Measurements from ENCODE around the gene SCLT1. TPM values are rescaled to one million over a fixed set of nuclear protein-coding genes. Genes with fewer than 3 reads are reported as not detected.

The SCLT1 gene
- total RNA-seq, 1 experiment from 2014 or later = 14.3 TPM

DNA sequence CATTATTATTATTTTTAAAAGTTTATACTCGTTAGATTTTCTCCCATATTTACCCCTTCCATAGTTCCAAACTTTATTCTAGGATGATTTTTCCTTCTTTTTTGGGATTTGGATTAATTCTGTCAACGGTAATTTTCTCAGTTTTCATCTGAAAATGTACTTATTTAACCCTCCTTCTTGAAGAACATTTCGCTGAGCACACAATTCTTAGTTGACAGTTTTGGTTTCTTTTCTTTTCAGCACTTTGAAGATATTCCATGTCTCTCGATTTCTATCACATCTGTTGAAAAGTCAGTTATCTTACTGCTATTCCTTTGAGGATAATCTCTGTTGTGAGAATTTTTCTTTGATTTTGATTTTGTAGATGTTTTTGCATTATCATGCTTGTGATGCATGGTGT, 85.2 kb downstream of the SCLT1 start (continued):
- TF ChIP-seq ESRRA (CRISPR knock-in tag; IDR thresholded peaks at IDR 0.05; ENCODE audit: borderline replicate concordance) (no peak), CREB1 (CRISPR knock-in tag; IDR thresholded peaks at IDR 0.05) (no peak), NR2C2 (CRISPR knock-in tag; IDR thresholded peaks at IDR 0.05) (no peak), ZNF232 (CRISPR knock-in tag; IDR thresholded peaks at IDR 0.05) (no peak), PRDM15 (CRISPR knock-in tag; IDR thresholded peaks at IDR 0.05) (no peak), SMAD3 (CRISPR knock-in tag; IDR thresholded peaks at IDR 0.05; ENCODE audit: borderline replicate concordance) (no peak)

GRCh38 chr4:128986908-128987307, 106.4 kb downstream of the SCLT1 start:
- no peak overlapping the region for H3K4me3 Mint-ChIP-seq
- no peaks in the 10 kb centered on the region for H3K36me3 Mint-ChIP-seq
- H3K27me3 Mint-ChIP-seq (ENCODE audit: low read depth) = no peaks in the 10 kb centered on the region
- H3K4me1 Mint-ChIP-seq = no peaks in the 10 kb centered on the region
- no peaks in the 10 kb centered on the region for H3K9me3 Mint-ChIP-seq
- ChIA-PET CTCF (no interaction called here), POLR2A (no interaction called here)
- ATAC-seq (no peak), DNase-seq (ENCODE audit: low spot score) (no peak)
- TF ChIP-seq NR3C1 (CRISPR knock-in tag; conservative IDR thresholded peaks at IDR 0.05; ENCODE audit: low read depth) (no peak), ESRRA (CRISPR knock-in tag; IDR thresholded peaks at IDR 0.05; ENCODE audit: borderline replicate concordance) (no peak), CBFB (CRISPR knock-in tag; IDR thresholded peaks at IDR 0.05; ENCODE audit: low read depth) (no peak), OVOL2 (CRISPR knock-in tag; IDR thresholded peaks at IDR 0.05; ENCODE audit: borderline replicate concordance) (no peak), ZNF232 (CRISPR knock-in tag; IDR thresholded peaks at IDR 0.05) (no peak), NR1H2 (CRISPR knock-in tag; IDR thresholded peaks at IDR 0.05) (no peak), PRRX2 (CRISPR knock-in tag; IDR thresholded peaks at IDR 0.05) (no peak), ZNF317 (CRISPR knock-in tag; IDR thresholded peaks at IDR 0.05; ENCODE audit: borderline replicate concordance, low read depth) (no peak), E2F4 (CRISPR knock-in tag; IDR thresholded peaks at IDR 0.05; ENCODE audit: borderline replicate concordance, low read depth) (no peak)
- TF ChIP-seq, protein P1, sequence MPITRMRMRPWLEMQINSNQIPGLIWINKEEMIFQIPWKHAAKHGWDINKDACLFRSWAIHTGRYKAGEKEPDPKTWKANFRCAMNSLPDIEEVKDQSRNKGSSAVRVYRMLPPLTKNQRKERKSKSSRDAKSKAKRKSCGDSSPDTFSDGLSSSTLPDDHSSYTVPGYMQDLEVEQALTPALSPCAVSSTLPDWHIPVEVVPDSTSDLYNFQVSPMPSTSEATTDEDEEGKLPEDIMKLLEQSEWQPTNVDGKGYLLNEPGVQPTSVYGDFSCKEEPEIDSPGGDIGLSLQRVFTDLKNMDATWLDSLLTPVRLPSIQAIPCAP (CRISPR knock-in tag; IDR thresholded peaks at IDR 0.05) = no peak
- no peak overlapping the region for H3K27ac Mint-ChIP-seq

DNA sequence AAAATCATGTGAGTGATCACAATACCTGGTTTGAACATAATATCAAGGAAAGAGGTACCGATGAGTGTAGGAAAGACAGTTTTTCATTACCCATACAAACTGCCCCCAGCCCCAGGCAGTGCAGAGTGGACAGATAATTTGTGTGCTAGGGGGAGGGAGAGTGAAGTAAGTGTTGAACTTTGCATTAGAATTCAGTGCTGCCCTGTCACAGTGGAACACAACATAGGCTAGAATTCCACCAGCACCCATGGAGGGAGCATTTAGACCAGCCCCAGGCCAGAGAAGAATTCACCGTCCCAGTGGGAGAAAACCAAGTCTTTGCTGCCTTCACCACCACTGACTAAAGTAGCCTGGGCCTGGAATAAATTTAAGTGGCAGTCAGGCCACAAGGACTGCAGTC, 107.3 kb downstream of the SCLT1 start:
- CTCF ChIA-PET = no interaction called here
- no peaks in the 10 kb centered on the region for H3K27me3 Mint-ChIP-seq (ENCODE audit: low read depth)
- H3K4me3 Mint-ChIP-seq = no peak overlapping the region
- H3K4me1 Mint-ChIP-seq = no peaks in the 10 kb centered on the region
- no peak overlapping the region for H3K27ac Mint-ChIP-seq
- H3K9me3 Mint-ChIP-seq = no peaks in the 10 kb centered on the region
- no peaks in the 10 kb centered on the region for H3K36me3 Mint-ChIP-seq
- POLR2A ChIA-PET = no interaction called here
- ATAC-seq (peak; percentile 58), DNase-seq (ENCODE audit: low spot score) (no peak)
- no peak for TF ChIP-seq SMAD4 (CRISPR knock-in tag; IDR thresholded peaks at IDR 0.05)
- TF ChIP-seq ETV6 (CRISPR knock-in tag; IDR thresholded peaks at IDR 0.05) = no peak
- TF ChIP-seq TCF7 (CRISPR knock-in tag; IDR thresholded peaks at IDR 0.05; ENCODE audit: low read depth) = no peak
- TF ChIP-seq, protein P2, sequence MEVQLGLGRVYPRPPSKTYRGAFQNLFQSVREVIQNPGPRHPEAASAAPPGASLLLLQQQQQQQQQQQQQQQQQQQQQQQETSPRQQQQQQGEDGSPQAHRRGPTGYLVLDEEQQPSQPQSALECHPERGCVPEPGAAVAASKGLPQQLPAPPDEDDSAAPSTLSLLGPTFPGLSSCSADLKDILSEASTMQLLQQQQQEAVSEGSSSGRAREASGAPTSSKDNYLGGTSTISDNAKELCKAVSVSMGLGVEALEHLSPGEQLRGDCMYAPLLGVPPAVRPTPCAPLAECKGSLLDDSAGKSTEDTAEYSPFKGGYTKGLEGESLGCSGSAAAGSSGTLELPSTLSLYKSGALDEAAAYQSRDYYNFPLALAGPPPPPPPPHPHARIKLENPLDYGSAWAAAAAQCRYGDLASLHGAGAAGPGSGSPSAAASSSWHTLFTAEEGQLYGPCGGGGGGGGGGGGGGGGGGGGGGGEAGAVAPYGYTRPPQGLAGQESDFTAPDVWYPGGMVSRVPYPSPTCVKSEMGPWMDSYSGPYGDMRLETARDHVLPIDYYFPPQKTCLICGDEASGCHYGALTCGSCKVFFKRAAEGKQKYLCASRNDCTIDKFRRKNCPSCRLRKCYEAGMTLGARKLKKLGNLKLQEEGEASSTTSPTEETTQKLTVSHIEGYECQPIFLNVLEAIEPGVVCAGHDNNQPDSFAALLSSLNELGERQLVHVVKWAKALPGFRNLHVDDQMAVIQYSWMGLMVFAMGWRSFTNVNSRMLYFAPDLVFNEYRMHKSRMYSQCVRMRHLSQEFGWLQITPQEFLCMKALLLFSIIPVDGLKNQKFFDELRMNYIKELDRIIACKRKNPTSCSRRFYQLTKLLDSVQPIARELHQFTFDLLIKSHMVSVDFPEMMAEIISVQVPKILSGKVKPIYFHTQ (CRISPR knock-in tag; IDR thresholded peaks at IDR 0.05) = no peak
- no peak for TF ChIP-seq SMAD3 (CRISPR knock-in tag; IDR thresholded peaks at IDR 0.05; ENCODE audit: borderline replicate concordance)
- TF ChIP-seq, protein P3, sequence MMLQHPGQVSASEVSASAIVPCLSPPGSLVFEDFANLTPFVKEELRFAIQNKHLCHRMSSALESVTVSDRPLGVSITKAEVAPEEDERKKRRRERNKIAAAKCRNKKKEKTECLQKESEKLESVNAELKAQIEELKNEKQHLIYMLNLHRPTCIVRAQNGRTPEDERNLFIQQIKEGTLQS (CRISPR knock-in tag; conservative IDR thresholded peaks at IDR 0.05) = no peak
- no peak for TF ChIP-seq ZNF512 (CRISPR knock-in tag; IDR thresholded peaks at IDR 0.05; ENCODE audit: borderline replicate concordance)
- TF ChIP-seq ESRRA (CRISPR knock-in tag; IDR thresholded peaks at IDR 0.05; ENCODE audit: borderline replicate concordance) = no peak
- TF ChIP-seq CBFB (CRISPR knock-in tag; IDR thresholded peaks at IDR 0.05; ENCODE audit: low read depth) = no peak
- TF ChIP-seq FOXJ3 (CRISPR knock-in tag; IDR thresholded peaks at IDR 0.05; ENCODE audit: borderline replicate concordance) = no peak
- no peak for TF ChIP-seq ZNF138 (CRISPR knock-in tag; conservative IDR thresholded peaks at IDR 0.05)

Measured in WTC11 (cell line).